Sigmoid colon (tissue), 7 donors: ENCODE data around the gene SOCS1. TPM values are rescaled to one million over a fixed set of nuclear protein-coding genes. Genes with fewer than 3 reads are reported as not detected.

Source experiments
- DNase-seq: peaks from one replicate; pipeline ENCODE4 v3.0.0-alpha.2; 2019
- H3K27ac ChIP-seq, 4 donors: fragments of 200-600 bp; sonication (generic); one replicate each; pipeline ENCODE4 v1.5.1; 2016 to 2019; ENCODE audit warnings: mild to moderate bottlenecking in 1 of 4
- H3K27me3 ChIP-seq, 3 donors: fragments of 200-600 bp; sonication (generic); one replicate each; pipeline ENCODE4 v1.5.1; 2019; ENCODE audit warnings: mild to moderate bottlenecking in 1 of 3
- H3K36me3 ChIP-seq, 4 donors: fragments of 200-600 bp; sonication (generic); one replicate each; pipeline ENCODE4 v1.5.1; 2016 to 2019
- H3K4me1 ChIP-seq, 4 donors: fragments of 200-600 bp; sonication (generic); one replicate each; pipeline ENCODE4 v1.5.1; 2017 to 2019
- H3K4me3 ChIP-seq, 4 donors: fragments of 200-600 bp; sonication (generic); one replicate each; pipeline ENCODE4 v1.5.1; 2017 to 2019; ENCODE audit warnings: mild to moderate bottlenecking in 2 of 4, moderate library complexity in 1 of 4
- H3K9me3 ChIP-seq, 4 donors: fragments of 200-600 bp in 3 of 4; sonication (generic) in 3 of 4; one replicate each; pipeline versions ENCODE4 v1.5.1 to v1.6.1; 2013 to 2019
- CTCF ChIP-seq, 4 experiments: fragments of 450-650 bp in 3 of 4; fragments of 200-600 bp in 1 of 4; IDR thresholded peaks; one replicate each; pipeline ENCODE4 v1.5.1; 2016 to 2019; ENCODE audit warnings: antibody characterized with exemption in 4 of 4, mild to moderate bottlenecking in 3 of 4, moderate library complexity in 2 of 4
- EP300 ChIP-seq, 4 donors: sonication (generic); formaldehyde crosslinking; IDR thresholded peaks; one replicate each; pipeline ENCODE4 v1.6.1; 2017; ENCODE audit warnings: antibody characterized with exemption in 4 of 4
- POLR2A ChIP-seq, 2 donors: fragments of 450-650 bp; IDR thresholded peaks; one replicate each; pipeline ENCODE4 v1.6.1; 2016; ENCODE audit warnings: antibody characterized with exemption in 2 of 2, mild to moderate bottlenecking in 2 of 2, moderate library complexity in 2 of 2
- POLR2AphosphoS5 ChIP-seq, 4 donors: sonication (generic); formaldehyde crosslinking; IDR thresholded peaks; one replicate each; pipeline ENCODE4 v1.6.1; 2017; ENCODE audit warnings: antibody characterized with exemption in 4 of 4
- WGBS, 2 donors: extraction: QIAGEN DNeasy Blood & Tissue Kit; methylation state at CpG; one replicate each; pipeline ENCODE4 v1.1.7; 2013; 5-methylcytosine and 5-hydroxymethylcytosine counted together
- intact Hi-C: fragments of 100-400 bp; cut with DNase I; formaldehyde crosslinking; loops from one replicate; pipeline ENCODE4 v1.15.1; 2023
- polyA plus RNA-seq, 3 donors: library from polyadenylated mRNA; stranded (reverse); fragments of 200-250 nt; gene quantifications; one replicate each; pipeline ENCODE4 v1.2.3, GENCODE V29; 2013
- total RNA-seq, 4 donors: library from RNA; depleted of rRNA; stranded (reverse); fragments of >200 nt; gene quantifications; one replicate each; pipeline ENCODE4 v1.1.0, GENCODE V29; 2016
- donor health status: healthy with polysubstance abuse.
- donor health status: Bipolar disorder and iron deficiency.
- donor health status: healthy.

Gene SOCS1
- total RNA-seq = 1 to 10 TPM in 3 of 4 donors, under 1 TPM in 1; 0.66 to 8.8 (median 3.4) TPM
- polyA plus RNA-seq = 10 to 100 TPM in 1 of 3 donors, 1 to 10 TPM in 1, not detected in 1; 3.9 to 26.4 TPM

GRCh38 chr16:11255737-11256660 is at the start of gene SOCS1:
SOCS1 (minus strand) TSS chr16:11256204; CDS start chr16:11255478, 726 bp downstream.
- 0 to 1% methylated on average over 100 of the region's 100 CpGs for WGBS, 2 donors
- intact Hi-C loops = loop anchor here (1.0 to 10.0 kb wide), 6 partner anchors 93 to 511 kb away; partner anchors contain the start of gene NUBP1
- Histone ChIP-seq H3K27me3 (no peaks in the 10 kb centered on the region), H3K4me3 (peak within 1 kb of the TSS; percentile 78 to 88 (median 84)), H3K4me1 (peaks cover 0 to 46% (median 27%) of the 10 kb centered on the region in 4 donors), H3K36me3 (no peaks in the 10 kb centered on the region), H3K9me3 (no peaks in the 10 kb centered on the region), H3K27ac (peak within 1 kb of the TSS; percentile 90 to 99 (median 94))
- TF ChIP-seq EP300 (IDR thresholded peaks at IDR 0.05) (no peak), POLR2A (IDR thresholded peaks at IDR 0.05) (peak; percentile 52 to 70), CTCF (IDR thresholded peaks at IDR 0.05) (peak; percentile 57 to 96 (median 80)), POLR2AphosphoS5 (IDR thresholded peaks at IDR 0.05) (peak; percentile 68 to 90 (median 89))
- peak; percentile 92 for DNase-seq

- no peak for TF ChIP-seq CTCF (IDR thresholded peaks at IDR 0.05)
- TF ChIP-seq POLR2AphosphoS5 (IDR thresholded peaks at IDR 0.05) = no peak
- no peak for TF ChIP-seq EP300 (IDR thresholded peaks at IDR 0.05)
- TF ChIP-seq POLR2A (IDR thresholded peaks at IDR 0.05) = no peak
- Histone ChIP-seq H3K4me1 (peaks cover 0 to 6% (median 0%) of the 10 kb centered on the region in 4 donors), H3K27me3 (no peaks in the 10 kb centered on the region), H3K4me3 (no peak overlapping the region), H3K9me3 (no peaks in the 10 kb centered on the region), H3K27ac (no peak overlapping the region), H3K36me3 (no peaks in the 10 kb centered on the region)
- no peak for DNase-seq
- intact Hi-C loops = no loop called here
- WGBS, 2 donors = 84 to 87% methylated on average over 18 of the region's 18 CpGs
These were observed 47.6 kb upstream of the SOCS1 start for GRCh38 chr16:11303405-11304138.

- no peak for DNase-seq
- no peaks in the 10 kb centered on the region for H3K36me3 ChIP-seq
- no peaks in the 10 kb centered on the region for H3K9me3 ChIP-seq
- peaks cover 0 to 8% (median 2%) of the 10 kb centered on the region in 4 donors for H3K4me1 ChIP-seq
- intact Hi-C loops = no loop called here
- TF ChIP-seq EP300 (IDR thresholded peaks at IDR 0.05) = no peak
- TF ChIP-seq POLR2A (IDR thresholded peaks at IDR 0.05) = no peak
- TF ChIP-seq CTCF (IDR thresholded peaks at IDR 0.05) = no peak
- TF ChIP-seq POLR2AphosphoS5 (IDR thresholded peaks at IDR 0.05) = no peak
- H3K27ac ChIP-seq = no peak overlapping the region
- H3K27me3 ChIP-seq = no peaks in the 10 kb centered on the region
- WGBS, 2 donors = 58 to 65% methylated on average over 4 of the region's 4 CpGs
- no peak overlapping the region for H3K4me3 ChIP-seq
These were observed 47.0 kb upstream of the SOCS1 start for GRCh38 chr16:11302977-11303376.

- intact Hi-C loops = no loop called here
- H3K9me3 ChIP-seq = no peaks in the 10 kb centered on the region
- no peak overlapping the region for H3K4me3 ChIP-seq
- no peak overlapping the region for H3K27ac ChIP-seq
- no peak for TF ChIP-seq POLR2AphosphoS5 (IDR thresholded peaks at IDR 0.05)
- DNase-seq = no peak
- H3K4me1 ChIP-seq = peaks cover 0 to 19% (median 13%) of the 10 kb centered on the region in 4 donors
- no peaks in the 10 kb centered on the region for H3K36me3 ChIP-seq
- WGBS, 2 donors = 69 to 84% methylated on average over 4 of the region's 4 CpGs
- H3K27me3 ChIP-seq = no peaks in the 10 kb centered on the region
These were observed 45.9 kb upstream of the SOCS1 start for GRCh38 chr16:11301645-11302501.
